22Rv1 (cell line): ENCODE measurements around the gene ELMO3.
A peak's percentile ranks its signal among the peaks of the same experiment; 100 is the strongest.

ENCODE experiments used
- H3K27ac ChIP-seq: fragments of 450-650 bp; 2 replicates; pipeline ENCODE4 v1.5.1; 2017
- CTCF ChIP-seq: fragments of 450-650 bp; IDR thresholded peaks from 2 replicates; pipeline ENCODE4 v1.5.1; 2017; ENCODE audit warnings: mild to moderate bottlenecking
- ZFX ChIP-seq: fragments of 450-650 bp; IDR thresholded peaks from 2 replicates; pipeline ENCODE4 v1.6.1; 2017; ENCODE audit warnings: antibody characterized with exemption, borderline replicate concordance

ELMO3 gene

GRCh38 chr16:67238806-67239470 is 40.0 kb downstream of the ELMO3 start:
- TF ChIP-seq CTCF (no peak), ZFX (no peak)
- H3K27ac ChIP-seq = no peak overlapping the region

GRCh38 chr16:67240506-67240905 is 41.6 kb downstream of the ELMO3 start:
- peak overlapping the region; percentile 72 for H3K27ac ChIP-seq
- TF ChIP-seq CTCF (no peak), ZFX (no peak)

GRCh38 chr16:67241008-67241900 is 42.3 kb downstream of the ELMO3 start:
- TF ChIP-seq ZFX (no peak), CTCF (no peak)

GRCh38 chr16:67242138-67242730 is 43.3 kb downstream of the ELMO3 start:
- peak overlapping the region; percentile 72 for H3K27ac ChIP-seq

More at GRCh38 chr16:67241008-67241900, 42.3 kb downstream of the ELMO3 start:
- H3K27ac ChIP-seq = peak overlapping the region; percentile 72

GRCh38 chr16:67243481-67243880 is 44.5 kb downstream of the ELMO3 start:
- H3K27ac ChIP-seq = no peak overlapping the region
- TF ChIP-seq ZFX (no peak), CTCF (no peak)

More at GRCh38 chr16:67242138-67242730, 43.3 kb downstream of the ELMO3 start:
- no peak for TF ChIP-seq ZFX
- no peak for TF ChIP-seq CTCF

GRCh38 chr16:67244387-67245185 is 45.7 kb downstream of the ELMO3 start:
- 0 out of 2 replicates have a peak overlapping the region, but pooled peaks have one; percentile 17 for H3K27ac ChIP-seq
- TF ChIP-seq ZFX (no peak), CTCF (no peak)
